Endodermal cell (in vitro differentiated cells): ENCODE data around the gene VASP. TPM values are rescaled to one million over a fixed set of nuclear protein-coding genes. Genes with fewer than 3 reads are reported as not detected.
"Not testable (repeated sequence)": the region's sequence is repeated elsewhere in the genome, so short reads cannot be mapped to it uniquely, and the experiment has no call there.

ENCODE experiments used
- DNase-seq: peaks from one replicate; pipeline ENCODE4 v3.0.0-alpha.2; 2017
- H3K27ac ChIP-seq: 2 replicates; pipeline ENCODE4 v1.5.1; 2013; ENCODE audit warnings: mild to moderate bottlenecking, low read depth, low read length, moderate library complexity
- H3K27me3 ChIP-seq: 2 replicates; pipeline ENCODE4 v1.6.1; 2013; ENCODE audit warnings: mild to moderate bottlenecking, low read length, moderate library complexity; ENCODE audit not compliant: insufficient read depth, control insufficient read depth, poor library complexity, severe bottlenecking
- H3K36me3 ChIP-seq: 2 replicates; pipeline ENCODE4 v1.7.0; 2013; ENCODE audit warnings: mild to moderate bottlenecking, low read length, moderate library complexity; ENCODE audit not compliant: control insufficient read depth, insufficient read depth
- H3K4me1 ChIP-seq: one replicate; pipeline ENCODE4 v1.7.0; 2013; ENCODE audit warnings: low read length; ENCODE audit not compliant: control insufficient read depth, insufficient read depth
- H3K4me3 ChIP-seq: 2 replicates; pipeline ENCODE4 v1.5.1; 2013; ENCODE audit warnings: mild to moderate bottlenecking, low read length, moderate library complexity
- H3K9ac ChIP-seq: 2 replicates; pipeline ENCODE4 v1.6.1; 2013; ENCODE audit warnings: mild to moderate bottlenecking, low read length, moderate library complexity; ENCODE audit not compliant: poor library complexity, severe bottlenecking; ENCODE audit errors: extremely low read depth
- H3K9me3 ChIP-seq: 2 replicates; pipeline ENCODE4 v1.6.1; 2013; ENCODE audit warnings: mild to moderate bottlenecking, low read length, moderate library complexity; ENCODE audit not compliant: control insufficient read depth
- H3K27ac Mint-ChIP-seq: 2 replicates; pipeline ENCODE4 v1.8.0; 2020; ENCODE audit warnings: mixed read lengths
- H3K27me3 Mint-ChIP-seq: 2 replicates; pipeline ENCODE4 v1.8.0; 2021; ENCODE audit warnings: mild to moderate bottlenecking, mixed read lengths; ENCODE audit not compliant: insufficient read depth
- H3K36me3 Mint-ChIP-seq: 2 replicates; pipeline ENCODE4 v1.8.0; 2020; ENCODE audit warnings: low read depth, mixed read lengths
- H3K4me1 Mint-ChIP-seq: 2 replicates; pipeline ENCODE4 v1.8.0; 2020; ENCODE audit warnings: mixed read lengths
- H3K4me3 Mint-ChIP-seq: 2 replicates; pipeline ENCODE4 v1.8.0; 2020; ENCODE audit warnings: mild to moderate bottlenecking, moderate library complexity, mixed read lengths
- H3K9me3 Mint-ChIP-seq: 2 replicates; pipeline ENCODE4 v1.8.0; 2020; ENCODE audit warnings: mild to moderate bottlenecking, mixed read lengths
- CTCF ChIP-seq: fragments of 200-600 bp; sonication (generic); conservative IDR thresholded peaks from 2 replicates; pipeline ENCODE4 v1.5.0; 2021; ENCODE audit warnings: antibody characterized with exemption, mild to moderate bottlenecking
- WGBS, 2 experiments: methylation state at CpG; one replicate each; pipeline versions ENCODE4 v1.1.5 to v1.1.7; 2013; ENCODE audit warnings: missing lambda C conversion rate in 2 of 2, mixed read lengths in 1 of 2; ENCODE audit not compliant: insufficient coverage in 1 of 2, insufficient read length in 1 of 2; 5-methylcytosine and 5-hydroxymethylcytosine counted together
- total RNA-seq, 2 donors: library from RNA; stranded (reverse); fragmentation: NEBNext Ultra II Directional in 1 of 2; extraction: Animal tissue kit (Norgen Biotek cat#: 25700) in 1 of 2; gene quantifications; 2 replicates in 1 of 2; 3 replicates in 1 of 2; pipeline ENCODE4 v1.2.1, GENCODE V29; 2021

The VASP gene
- total RNA-seq, 2 donors from 2014 or later = 134 to 144 TPM

- Histone ChIP-seq H3K36me3 (peaks cover 38% of the 10 kb centered on the region), H3K27ac (no peak overlapping the region), H3K9ac (no peak overlapping the region), H3K4me1 (peaks cover 5% of the 10 kb centered on the region), H3K9me3 (no peaks in the 10 kb centered on the region), H3K27me3 (no peaks in the 10 kb centered on the region), H3K4me3 (peak overlapping the region; percentile 99)
- Mint-ChIP-seq H3K27ac (peak overlapping the region; percentile 75), H3K27me3 (peaks cover 2% of the 10 kb centered on the region), H3K9me3 (no peaks in the 10 kb centered on the region), H3K36me3 (peaks cover 24% of the 10 kb centered on the region), H3K4me3 (peak overlapping the region; percentile 91), H3K4me1 (peaks cover 21% of the 10 kb centered on the region)
- DNase-seq = no peak
- TF ChIP-seq CTCF = no peak
- 37% methylated on average over 3 of the region's 3 CpGs; no CpG with 5 or more reads in 1 of the 2 experiments for WGBS, 2 experiments
Measured at GRCh38 chr19:45509692-45510015, 2.4 kb downstream of the VASP start.

DNA sequence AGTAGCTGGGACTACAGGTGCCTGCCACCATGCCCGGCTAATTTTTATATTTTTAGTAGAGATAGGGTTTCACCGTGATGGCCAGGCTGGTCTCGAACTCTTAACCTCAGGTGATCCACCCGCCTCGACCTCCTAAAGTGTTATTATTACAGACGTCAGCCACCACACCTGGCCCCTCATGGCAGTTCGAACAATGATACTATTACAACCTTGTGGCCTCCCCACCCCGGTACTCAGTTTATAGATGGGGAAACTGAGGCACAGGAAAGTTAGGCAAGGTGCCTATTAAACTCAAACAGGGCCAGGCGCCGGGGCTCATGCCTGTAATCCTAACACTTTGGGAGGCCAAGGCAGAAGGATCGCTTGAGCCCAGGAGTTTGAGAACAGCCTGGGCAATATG is 3.1 kb downstream of the VASP start:
- not testable (repeated sequence) for H3K9me3 ChIP-seq, DNase-seq, H3K27ac Mint-ChIP-seq, H3K4me1 ChIP-seq, H3K9ac ChIP-seq, H3K27me3 ChIP-seq, H3K27ac ChIP-seq, H3K9me3 Mint-ChIP-seq, H3K27me3 Mint-ChIP-seq
- H3K36me3 ChIP-seq = peaks cover 44% of the 10 kb centered on the region
- Mint-ChIP-seq H3K4me3 (peak overlapping the region; percentile 91), H3K4me1 (peaks cover 20% of the 10 kb centered on the region), H3K36me3 (peaks cover 24% of the 10 kb centered on the region)
- peak overlapping the region; percentile 99 for H3K4me3 ChIP-seq
- 92 to 98% methylated on average over 9 to 11 of the region's 11 CpGs for WGBS, 2 experiments

GRCh38 chr19:45511074-45511473 is 3.8 kb downstream of the VASP start:
- H3K9me3 Mint-ChIP-seq = no peaks in the 10 kb centered on the region
- H3K36me3 Mint-ChIP-seq = peaks cover 30% of the 10 kb centered on the region
- Histone ChIP-seq H3K36me3 (peaks cover 51% of the 10 kb centered on the region), H3K4me1 (peaks cover 5% of the 10 kb centered on the region), H3K27me3 (no peaks in the 10 kb centered on the region), H3K9ac (no peak overlapping the region), H3K4me3 (no peak overlapping the region), H3K27ac (no peak overlapping the region), H3K9me3 (no peaks in the 10 kb centered on the region)
- H3K4me1 Mint-ChIP-seq = peaks cover 13% of the 10 kb centered on the region
- WGBS, 2 experiments = 98 to 100% methylated on average over 5 of the region's 5 CpGs
- DNase-seq = no peak
- no peak for TF ChIP-seq CTCF
- no peaks in the 10 kb centered on the region for H3K27me3 Mint-ChIP-seq
- no peak overlapping the region for H3K27ac Mint-ChIP-seq
- H3K4me3 Mint-ChIP-seq = no peak overlapping the region

DNA sequence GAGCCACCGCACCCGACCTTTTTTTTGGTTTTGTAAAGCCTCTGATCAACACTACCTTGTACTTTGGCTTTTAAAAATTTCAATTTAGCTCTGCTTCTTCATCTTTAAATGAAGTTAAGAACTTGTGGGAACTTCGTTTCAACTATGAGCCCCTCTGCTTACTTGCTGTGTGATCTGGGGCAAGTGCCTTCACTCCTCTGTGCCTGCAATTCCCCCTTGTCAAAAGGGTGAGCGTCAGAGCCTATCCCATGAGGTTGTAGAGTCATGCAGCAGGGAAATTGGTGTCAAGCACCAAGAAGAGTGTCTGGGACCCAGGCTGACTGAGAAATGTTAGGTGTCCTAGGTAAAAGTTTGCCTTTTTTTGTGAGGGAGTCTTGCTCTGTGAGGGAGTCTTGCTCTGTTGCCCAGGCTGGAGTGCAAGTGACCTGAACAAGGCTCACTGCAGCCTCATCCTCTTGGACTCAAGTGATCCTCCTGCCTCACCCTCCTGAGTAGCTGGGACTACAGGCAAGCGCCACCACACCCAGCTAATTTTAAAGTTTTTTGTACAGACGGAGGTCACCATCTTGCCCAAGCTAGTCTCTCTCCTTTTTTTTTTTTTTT is 5.7 kb downstream of the VASP start:
- peaks cover 41% of the 10 kb centered on the region for H3K36me3 Mint-ChIP-seq

More for the DNA sequence above, 5.7 kb downstream of the VASP start:
- H3K27me3 Mint-ChIP-seq = no peaks in the 10 kb centered on the region
- H3K9me3 ChIP-seq = no peaks in the 10 kb centered on the region
- no peak for DNase-seq
- H3K9me3 Mint-ChIP-seq = no peaks in the 10 kb centered on the region
- H3K27ac Mint-ChIP-seq = peak overlapping the region; percentile 35
- peaks cover 5% of the 10 kb centered on the region for H3K4me1 ChIP-seq
- no peaks in the 10 kb centered on the region for H3K27me3 ChIP-seq
- no peak overlapping the region for H3K9ac ChIP-seq
- no peak overlapping the region for H3K4me3 ChIP-seq
- TF ChIP-seq CTCF = no peak
- H3K27ac ChIP-seq = no peak overlapping the region
- peaks cover 65% of the 10 kb centered on the region for H3K36me3 ChIP-seq
- 95 to 98% methylated on average over 5 to 6 of the region's 6 CpGs for WGBS, 2 experiments
- peaks cover 11% of the 10 kb centered on the region for H3K4me1 Mint-ChIP-seq
- no peak overlapping the region for H3K4me3 Mint-ChIP-seq
